Measurements from ENCODE around the gene PALM3.
"Not testable (repeated sequence)": the region's sequence is repeated elsewhere in the genome, so short reads cannot be mapped to it uniquely, and the experiment has no call there.

PALM3 gene

DNA sequence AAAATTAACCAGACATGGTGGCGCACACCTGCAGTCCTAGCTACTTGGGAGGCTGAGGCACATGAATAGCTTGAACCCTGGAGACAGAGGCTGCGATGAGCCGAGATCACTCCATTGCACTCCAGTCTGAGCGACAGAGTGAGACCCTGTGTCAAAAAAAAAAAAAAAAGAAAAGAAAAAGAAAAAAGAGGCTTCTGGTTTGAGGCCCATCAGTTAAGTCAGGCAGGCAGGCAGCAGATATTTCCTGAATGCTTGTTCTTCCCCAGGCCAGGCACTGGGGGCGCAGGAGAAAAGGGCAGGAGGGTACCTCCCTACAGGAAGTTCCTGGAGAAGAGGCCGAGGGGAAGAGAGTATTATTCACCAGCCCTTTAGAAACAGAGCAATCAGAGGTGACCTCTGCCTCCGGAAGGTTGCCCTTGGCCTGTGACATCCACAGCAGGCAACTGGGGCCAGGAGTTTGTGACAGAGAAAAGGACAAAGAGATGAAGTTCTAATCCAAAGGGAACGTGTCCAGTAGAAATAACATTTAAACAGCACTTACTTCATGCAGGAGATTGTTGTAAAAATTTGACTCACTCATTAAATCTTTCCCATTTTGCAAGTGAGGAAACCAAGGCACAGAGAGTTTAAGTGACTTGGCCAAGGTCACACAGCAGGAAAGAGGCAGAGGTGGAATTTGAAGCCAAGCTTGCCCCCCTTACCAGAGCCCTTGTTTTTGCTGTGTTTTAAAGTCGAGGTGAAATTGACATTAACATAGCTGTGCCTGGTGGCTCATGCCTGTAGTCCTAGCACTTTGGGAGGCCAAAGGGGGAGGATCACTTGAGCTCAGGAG lies 38.3 kb downstream of the PALM3 start:
- peak; percentile 40 for DNase-seq (ENCODE audit: low read depth, low spot score)
- peak; percentile 64 for TF ChIP-seq CTCF (IDR thresholded peaks at IDR 0.05; ENCODE audit: low read depth, low read length)
- in situ Hi-C loops (cut with HindIII; ENCODE audit: low sequenced_read_pairs), result no loop called here
- no peak overlapping the region for H3K4me3 ChIP-seq (ENCODE audit: low read depth, low read length)

GRCh38 chr19:14022469-14022868 lies 39.4 kb downstream of the PALM3 start:
- H3K4me3 ChIP-seq (ENCODE audit: low read depth, low read length), result no peak overlapping the region
- TF ChIP-seq CTCF (IDR thresholded peaks at IDR 0.05; ENCODE audit: low read depth, low read length), result no peak
- peak; percentile 71 for DNase-seq (ENCODE audit: low read depth, low spot score)
- in situ Hi-C loops (cut with HindIII; ENCODE audit: low sequenced_read_pairs), result no loop called here

- no peak for TF ChIP-seq CTCF (IDR thresholded peaks at IDR 0.05; ENCODE audit: low read depth, low read length)
- in situ Hi-C loops (cut with HindIII; ENCODE audit: low sequenced_read_pairs), result no loop called here
- no peak for DNase-seq (ENCODE audit: low read depth, low spot score)
- H3K4me3 ChIP-seq (ENCODE audit: low read depth, low read length), result no peak overlapping the region
These were observed 40.4 kb downstream of the PALM3 start for GRCh38 chr19:14021474-14021873.

DNA sequence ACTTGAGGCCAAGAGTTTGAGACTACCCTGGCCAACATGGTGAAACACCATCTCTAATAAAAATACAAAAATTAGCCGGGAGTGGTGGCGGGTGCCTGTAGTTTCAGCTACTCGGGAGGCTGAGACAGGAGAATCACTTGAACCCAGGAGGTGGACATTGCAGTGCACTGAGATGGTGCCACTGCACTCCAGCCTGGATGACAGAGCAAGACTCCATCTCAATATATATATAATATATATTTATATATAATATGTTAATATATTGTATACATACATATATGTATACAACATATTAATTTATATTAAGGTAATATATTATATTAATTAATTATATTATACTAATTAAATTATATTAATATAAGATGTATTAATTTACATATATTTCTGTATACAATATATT lies 42.1 kb downstream of the PALM3 start:
- in situ Hi-C loops (cut with HindIII; ENCODE audit: low sequenced_read_pairs); H3K4me3 ChIP-seq (ENCODE audit: low read depth, low read length); DNase-seq (ENCODE audit: low read depth, low spot score): not testable (repeated sequence)

DNA sequence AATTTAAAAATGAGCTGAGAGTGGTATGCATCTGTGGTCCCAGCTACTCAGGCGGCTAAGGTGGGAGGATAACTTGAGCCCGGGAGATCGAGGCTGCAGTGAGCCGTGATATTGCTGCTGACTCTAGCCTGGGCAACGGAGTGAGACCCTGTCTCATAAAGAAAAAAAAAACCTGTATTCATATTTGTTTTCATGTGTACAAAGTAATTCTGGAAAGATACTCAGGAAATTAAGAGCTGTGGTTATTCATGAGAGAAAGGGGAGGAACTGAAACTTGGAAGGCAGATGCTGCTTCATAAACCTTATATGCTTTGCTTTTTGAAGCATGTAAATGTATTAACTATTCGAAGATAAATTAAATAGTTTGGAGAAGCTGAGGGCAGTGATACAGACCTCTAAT lies 42.8 kb downstream of the PALM3 start:
- no peak for DNase-seq (ENCODE audit: low read depth, low spot score)
- in situ Hi-C loops (cut with HindIII; ENCODE audit: low sequenced_read_pairs), result no loop called here
- H3K4me3 ChIP-seq (ENCODE audit: low read depth, low read length), result no peak overlapping the region
- TF ChIP-seq CTCF (IDR thresholded peaks at IDR 0.05; ENCODE audit: low read depth, low read length), result no peak

GRCh38 chr19:14015524-14016035 lies 46.3 kb downstream of the PALM3 start:
- TF ChIP-seq CTCF (IDR thresholded peaks at IDR 0.05; ENCODE audit: low read depth, low read length), result no peak
- H3K4me3 ChIP-seq (ENCODE audit: low read depth, low read length), result no peak overlapping the region
- in situ Hi-C loops (cut with HindIII; ENCODE audit: low sequenced_read_pairs), result no loop called here
- DNase-seq (ENCODE audit: low read depth, low spot score), result no peak

GRCh38 chr19:14012378-14012915 lies 49.4 kb downstream of the PALM3 start:
- in situ Hi-C loops (cut with HindIII; ENCODE audit: low sequenced_read_pairs), result no loop called here
- no peak overlapping the region for H3K4me3 ChIP-seq (ENCODE audit: low read depth, low read length)
- no peak for DNase-seq (ENCODE audit: low read depth, low spot score)
- TF ChIP-seq CTCF (IDR thresholded peaks at IDR 0.05; ENCODE audit: low read depth, low read length), result no peak
